KMS-11 (cell line): ENCODE measurements around the gene CHST8.

Experiments
- H2AFZ ChIP-seq: fragments of 200-600 bp; sonication (generic); 2 replicates; pipeline ENCODE4 v1.6.1; 2016; ENCODE audit warnings: antibody characterized with exemption, mixed run types, low read depth
- H3K27ac ChIP-seq: fragments of 200-600 bp; sonication (generic); 2 replicates; pipeline ENCODE4 v1.6.1; 2016; ENCODE audit warnings: mild to moderate bottlenecking, mixed run types
- H3K27me3 ChIP-seq: fragments of 200-600 bp; sonication (generic); 2 replicates; pipeline ENCODE4 v1.6.1; 2017; ENCODE audit warnings: mild to moderate bottlenecking, low read depth, mixed run types, moderate library complexity; ENCODE audit not compliant: insufficient read depth
- H3K36me3 ChIP-seq: fragments of 200-600 bp; sonication (generic); 2 replicates; pipeline ENCODE4 v1.6.1; 2017; ENCODE audit warnings: mild to moderate bottlenecking, mixed run types; ENCODE audit not compliant: insufficient read depth
- H3K4me1 ChIP-seq: fragments of 200-600 bp; sonication (generic); 2 replicates; pipeline ENCODE4 v1.6.1; 2016; ENCODE audit warnings: mild to moderate bottlenecking, low read depth, mixed run types; ENCODE audit not compliant: poor library complexity, severe bottlenecking
- H3K4me2 ChIP-seq: fragments of 200-600 bp; sonication (generic); 2 replicates; pipeline ENCODE4 v1.7.0; 2016; ENCODE audit warnings: mild to moderate bottlenecking, mixed run types
- H3K4me3 ChIP-seq: fragments of 200-600 bp; sonication (generic); IDR thresholded peaks from 2 replicates; pipeline ENCODE4 v1.6.1; 2017; ENCODE audit warnings: low read depth, low read length, mixed read lengths; ENCODE audit not compliant: insufficient read depth
- H3K79me2 ChIP-seq: fragments of 200-600 bp; sonication (generic); 2 replicates; pipeline ENCODE4 v1.6.1; 2016; ENCODE audit warnings: low read depth, mixed run types; ENCODE audit not compliant: insufficient read depth
- H3K9ac ChIP-seq: fragments of 200-600 bp; sonication (generic); 2 replicates; pipeline ENCODE4 v1.6.1; 2016; ENCODE audit warnings: mild to moderate bottlenecking, mixed run types
- H4K20me1 ChIP-seq: fragments of 200-600 bp; sonication (generic); 2 replicates; pipeline ENCODE4 v1.6.1; 2016; ENCODE audit warnings: mild to moderate bottlenecking, mixed run types; ENCODE audit not compliant: insufficient read depth
- TF ChIP-seq, protein P1 (sequence below): fragments of 200-600 bp; sonication (generic); conservative IDR thresholded peaks from 2 replicates; pipeline ENCODE4 v1.6.1; 2017; ENCODE audit warnings: low read depth, mild to moderate bottlenecking, antibody characterized with exemption, low read length, moderate library complexity, mixed read lengths

The CHST8 gene

DNA sequence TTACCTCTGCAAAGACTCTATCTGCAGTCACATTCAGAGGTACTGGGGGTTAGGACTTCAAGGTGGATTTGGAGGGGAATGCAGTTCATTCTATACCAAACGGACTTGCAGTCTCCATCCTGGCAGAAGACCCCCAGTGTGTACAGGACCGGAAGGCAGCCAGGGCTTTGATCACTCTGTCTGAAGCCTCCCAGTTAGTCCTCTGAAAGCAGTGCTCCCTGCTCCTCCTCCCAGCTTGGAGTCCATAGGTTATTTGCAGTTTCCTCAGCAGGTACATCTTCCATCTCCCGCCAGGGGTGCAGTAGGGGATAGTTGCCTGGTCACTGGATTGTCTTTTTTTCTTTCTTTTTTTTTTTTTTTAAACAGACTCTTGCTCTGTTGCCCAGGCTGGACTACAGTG, 96.1 kb downstream of the CHST8 start:
- no peak overlapping the region for H2AFZ ChIP-seq
- peaks cover 1% of the 10 kb centered on the region; the same call in 1 of the 2 replicates for H3K27me3 ChIP-seq
- H3K79me2 ChIP-seq = no peaks in the 10 kb centered on the region
- no peaks in the 10 kb centered on the region for H3K4me1 ChIP-seq
- H3K4me3 ChIP-seq = no peak overlapping the region
- no peak overlapping the region for H3K27ac ChIP-seq
- H3K4me2 ChIP-seq = no peak overlapping the region
- no peak overlapping the region for H3K9ac ChIP-seq
- TF ChIP-seq, protein P1, sequence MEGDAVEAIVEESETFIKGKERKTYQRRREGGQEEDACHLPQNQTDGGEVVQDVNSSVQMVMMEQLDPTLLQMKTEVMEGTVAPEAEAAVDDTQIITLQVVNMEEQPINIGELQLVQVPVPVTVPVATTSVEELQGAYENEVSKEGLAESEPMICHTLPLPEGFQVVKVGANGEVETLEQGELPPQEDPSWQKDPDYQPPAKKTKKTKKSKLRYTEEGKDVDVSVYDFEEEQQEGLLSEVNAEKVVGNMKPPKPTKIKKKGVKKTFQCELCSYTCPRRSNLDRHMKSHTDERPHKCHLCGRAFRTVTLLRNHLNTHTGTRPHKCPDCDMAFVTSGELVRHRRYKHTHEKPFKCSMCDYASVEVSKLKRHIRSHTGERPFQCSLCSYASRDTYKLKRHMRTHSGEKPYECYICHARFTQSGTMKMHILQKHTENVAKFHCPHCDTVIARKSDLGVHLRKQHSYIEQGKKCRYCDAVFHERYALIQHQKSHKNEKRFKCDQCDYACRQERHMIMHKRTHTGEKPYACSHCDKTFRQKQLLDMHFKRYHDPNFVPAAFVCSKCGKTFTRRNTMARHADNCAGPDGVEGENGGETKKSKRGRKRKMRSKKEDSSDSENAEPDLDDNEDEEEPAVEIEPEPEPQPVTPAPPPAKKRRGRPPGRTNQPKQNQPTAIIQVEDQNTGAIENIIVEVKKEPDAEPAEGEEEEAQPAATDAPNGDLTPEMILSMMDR = no peak
- H4K20me1 ChIP-seq = no peaks in the 10 kb centered on the region
- H3K36me3 ChIP-seq = no peaks in the 10 kb centered on the region

DNA sequence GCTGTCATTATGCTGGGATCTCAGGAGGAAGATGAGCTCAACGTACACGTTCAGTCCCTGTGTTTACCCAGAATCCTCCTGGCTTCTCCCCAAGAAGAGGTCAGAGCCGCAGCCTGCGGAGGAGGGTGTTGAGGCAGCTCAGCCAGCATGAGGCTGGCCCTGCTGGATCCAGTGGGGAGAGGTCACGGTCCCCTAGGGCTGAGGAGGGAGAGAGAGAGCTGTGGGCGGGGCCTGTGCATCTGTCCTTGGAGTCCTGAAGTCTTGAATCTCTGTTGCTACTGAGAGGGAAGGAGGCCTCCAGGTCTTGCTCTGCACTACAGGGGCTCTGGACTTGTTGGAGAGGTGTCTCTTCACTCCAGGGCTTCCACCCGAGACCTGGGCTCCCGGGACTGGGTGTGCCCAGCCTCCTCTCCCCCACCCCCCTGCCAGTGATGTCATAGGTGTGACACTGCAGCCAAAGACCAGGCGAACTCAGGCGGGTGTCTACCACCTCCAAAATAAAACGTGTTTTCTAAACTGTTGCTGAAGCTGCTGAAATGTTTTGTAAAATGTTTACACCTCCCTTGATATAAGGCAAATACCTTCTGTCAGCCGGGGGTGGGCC, 97.0 kb downstream of the CHST8 start:
- peaks cover 3% of the 10 kb centered on the region; the same call in 1 of the 2 replicates for H3K27me3 ChIP-seq
- no peaks in the 10 kb centered on the region for H3K4me1 ChIP-seq
- no peak overlapping the region for H3K4me2 ChIP-seq
- no peak overlapping the region for H2AFZ ChIP-seq
- no peaks in the 10 kb centered on the region for H4K20me1 ChIP-seq
- no peaks in the 10 kb centered on the region for H3K36me3 ChIP-seq
- no peak overlapping the region for H3K4me3 ChIP-seq
- TF ChIP-seq, protein P1 = no peak
- no peak overlapping the region for H3K27ac ChIP-seq
- no peak overlapping the region for H3K9ac ChIP-seq
- H3K79me2 ChIP-seq = no peaks in the 10 kb centered on the region

DNA sequence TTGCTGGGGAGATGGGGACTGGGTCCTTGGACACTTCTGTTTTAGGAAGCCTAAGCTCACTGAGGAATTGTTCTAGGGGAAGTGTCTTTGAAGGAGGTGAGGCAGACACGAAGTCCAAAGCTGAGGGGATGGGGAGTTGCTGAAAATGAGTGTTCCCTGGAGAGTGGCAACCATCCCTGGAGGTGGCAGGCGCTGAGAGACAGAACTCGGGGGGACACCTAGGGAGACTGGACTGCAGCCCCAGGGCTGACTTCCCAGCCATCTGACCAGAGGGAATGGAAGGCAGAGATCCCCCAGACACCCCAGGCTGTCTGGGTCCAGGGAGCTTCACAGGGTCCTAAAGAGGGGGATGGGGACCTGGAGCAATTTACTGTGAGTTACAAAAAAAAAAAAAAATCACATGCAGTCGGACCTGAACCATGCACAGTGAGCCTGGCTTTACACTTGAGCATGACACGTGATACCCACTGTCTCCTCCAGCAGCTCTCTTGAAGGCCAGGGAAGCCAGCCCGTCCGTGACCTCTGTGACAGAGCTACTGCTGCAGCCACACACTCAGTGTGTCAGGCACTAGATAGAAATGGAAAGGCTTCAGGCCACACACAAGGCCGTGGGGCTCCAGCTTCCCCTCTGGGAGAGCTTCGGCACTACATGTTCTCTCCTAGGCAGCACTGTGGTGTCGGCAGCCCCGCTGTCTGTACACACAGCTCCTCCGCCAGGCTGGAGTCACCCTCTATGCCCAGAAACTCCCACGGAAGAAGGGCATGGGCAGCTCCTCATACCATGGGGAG, 97.8 kb downstream of the CHST8 start:
- Histone ChIP-seq H3K4me1 (no peaks in the 10 kb centered on the region), H3K4me3 (no peak overlapping the region), H3K27me3 (peaks cover 3% of the 10 kb centered on the region; the same call in 1 of the 2 replicates), H3K9ac (no peak overlapping the region), H3K79me2 (no peaks in the 10 kb centered on the region), H2AFZ (no peak overlapping the region), H4K20me1 (no peaks in the 10 kb centered on the region), H3K36me3 (no peaks in the 10 kb centered on the region), H3K27ac (no peak overlapping the region), H3K4me2 (no peak overlapping the region)
- TF ChIP-seq, protein P1 = no peak

DNA sequence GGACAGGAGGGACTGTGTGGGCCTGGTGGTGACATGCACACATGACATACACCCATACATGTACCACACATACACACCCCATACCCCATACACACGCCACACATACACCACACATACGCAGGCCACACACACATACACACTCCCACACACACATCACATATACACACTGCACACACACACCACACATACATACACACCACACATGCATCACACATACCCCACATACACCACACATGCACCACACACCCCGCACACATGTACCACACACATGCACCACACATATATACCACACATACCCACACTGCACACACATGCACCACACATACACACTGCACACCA, 98.4 kb downstream of the CHST8 start:
- H3K27me3 ChIP-seq = peaks cover 3% of the 10 kb centered on the region; the same call in 1 of the 2 replicates
- no peak overlapping the region for H3K4me3 ChIP-seq
- no peaks in the 10 kb centered on the region for H3K4me1 ChIP-seq
- H2AFZ ChIP-seq = no peak overlapping the region
- H4K20me1 ChIP-seq = no peaks in the 10 kb centered on the region
- TF ChIP-seq, protein P1 = no peak
- H3K79me2 ChIP-seq = no peaks in the 10 kb centered on the region
- H3K9ac ChIP-seq = no peak overlapping the region
- H3K36me3 ChIP-seq = no peaks in the 10 kb centered on the region
- no peak overlapping the region for H3K27ac ChIP-seq
- no peak overlapping the region for H3K4me2 ChIP-seq
